HepG2 (cell line): ENCODE data around the gene C11orf24. TPM values are rescaled to one million over a fixed set of nuclear protein-coding genes. Genes with fewer than 3 reads are reported as not detected.

ENCODE experiments used
- ATAC-seq: fragments of 200-7000 bp; cut with Tn5 transposase; 3 replicates; pipeline ENCODE4 v1.9.1; 2020; ENCODE audit warnings: mild to moderate bottlenecking, moderate library complexity
- BruUV-seq: library from RNA; stranded (reverse); fragments of 400-500 nt; replicated peaks from 2 replicates; lab custom pipeline; 2021; lab: Mats Ljungman, UMichigan
- CTCF ChIA-PET: fragments of 300-600 bp; formaldehyde crosslinking; extraction: SDS; loops from one replicate; lab custom pipeline; 2021; ENCODE audit warnings: low total read pairs, inconsistent platforms, low intra/inter-chr PET ratio; lab: Yijun Ruan, JAX
- POLR2A ChIA-PET: fragments of 350-600 bp; sonication (Branson Sonifier 250); formaldehyde crosslinking; loops from one replicate; lab custom pipeline; 2020; ENCODE audit warnings: antibody characterized with exemption, inconsistent platforms; lab: Yijun Ruan, JAX
- DNase-seq: peaks from one replicate; pipeline ENCODE4 v3.0.0-alpha.2; 2015; ENCODE audit warnings: low spot score
- FAIRE-seq: peaks from 3 replicates; lab custom pipeline; 2011; peaks lifted over from hg19 to GRCh38; lab: Jason Lieb, UNC
- H2AFZ ChIP-seq: one replicate; pipeline ENCODE4 v1.6.1; 2011; ENCODE audit warnings: low read length, inconsistent platforms
- H3K27ac ChIP-seq: fragments of 300-600 bp; 3 replicates; pipeline ENCODE4 v1.8.0; 2011; ENCODE audit warnings: mixed run types, mild to moderate bottlenecking, mixed read lengths, low read length, inconsistent platforms; ENCODE audit not compliant: insufficient read depth; ENCODE audit errors: extremely low read length
- H3K27me3 ChIP-seq, 2 experiments: fragments of 200-600 bp in 1 of 2; 2 replicates in 1 of 2; 3 replicates in 1 of 2; pipeline versions ENCODE4 v1.6.0 to v1.8.0; 2011; ENCODE audit warnings: low read length in 2 of 2, mild to moderate bottlenecking in 2 of 2, moderate library complexity in 2 of 2, inconsistent platforms in 1 of 2; ENCODE audit not compliant: insufficient read depth in 2 of 2, control insufficient read depth in 1 of 2
- H3K36me3 ChIP-seq, 2 experiments: fragments of 200-600 bp in 1 of 2; replicated peaks in 1 of 2; 2 replicates in 1 of 2; 3 replicates in 1 of 2; pipeline versions ENCODE4 v1.5.1 to v1.8.0; 2011; ENCODE audit warnings: low read length in 2 of 2, inconsistent platforms in 1 of 2; ENCODE audit not compliant: insufficient read depth in 2 of 2, control insufficient read depth in 1 of 2
- H3K4me1 ChIP-seq: 2 replicates; pipeline ENCODE4 v1.5.1; 2012; ENCODE audit warnings: low read length, inconsistent platforms; ENCODE audit not compliant: insufficient read depth
- H3K4me2 ChIP-seq: 2 replicates; pipeline ENCODE4 v1.6.0; 2011; ENCODE audit warnings: low read depth, low read length, inconsistent platforms
- H3K4me3 ChIP-seq, 3 experiments: fragments of 200-600 bp in 1 of 3; sonication (generic), shearing (Covaris generic) in 1 of 3; replicated peaks in 1 of 3; 2 replicates each; pipeline ENCODE4 v1.5.1; 2011 to 2016; ENCODE audit warnings: low read length in 3 of 3, inconsistent platforms in 2 of 3, low read depth in 2 of 3, mild to moderate bottlenecking in 2 of 3, control low read depth in 1 of 3, mixed read lengths in 1 of 3; ENCODE audit not compliant: insufficient read depth in 1 of 3
- H3K79me2 ChIP-seq: one replicate; pipeline ENCODE4 v1.6.1; 2011; ENCODE audit warnings: low read length, inconsistent platforms; ENCODE audit not compliant: insufficient read depth
- H3K9ac ChIP-seq: 2 replicates; pipeline ENCODE4 v1.6.0; 2011; ENCODE audit warnings: mild to moderate bottlenecking, low read depth, low read length, inconsistent platforms; ENCODE audit not compliant: insufficient read depth
- H3K9me3 ChIP-seq: 2 replicates; pipeline ENCODE4 v1.5.1; 2012; ENCODE audit warnings: mild to moderate bottlenecking, low read length
- H4K20me1 ChIP-seq: 2 replicates; pipeline ENCODE4 v1.6.0; 2011; ENCODE audit warnings: inconsistent platforms, mild to moderate bottlenecking, low read length, moderate library complexity; ENCODE audit not compliant: insufficient read depth
- FOSL2 ChIP-seq: sonication (generic); formaldehyde crosslinking; IDR thresholded peaks from 2 replicates; pipeline ENCODE4 v1.4.0; 2020; ENCODE audit warnings: missing genetic modification reagents
- HNRNPK ChIP-seq: fragments of 200-400 bp; formaldehyde crosslinking; IDR thresholded peaks from 2 replicates; pipeline ENCODE4 v1.6.1; 2018; ENCODE audit warnings: low read length, low read depth, moderate library complexity, mild to moderate bottlenecking; ENCODE audit not compliant: poor library complexity, severe bottlenecking
- MTF2 ChIP-seq: sonication (generic); formaldehyde crosslinking; IDR thresholded peaks from 2 replicates; pipeline ENCODE4 v1.5.0; 2020; ENCODE audit warnings: missing genetic modification reagents, borderline replicate concordance
- SOX13 ChIP-seq, 3 experiments: fragments of 450-650 bp in 1 of 3; sonication (generic) in 1 of 3; formaldehyde crosslinking in 1 of 3; IDR thresholded peaks in 2 of 3; conservative IDR thresholded peaks in 1 of 3; 2 replicates each; pipeline versions ENCODE4 v1.5.0 to v1.6.1; 2016 to 2020; ENCODE audit warnings: antibody characterized with exemption in 1 of 3, mild to moderate bottlenecking in 1 of 3, missing compliant biosample characterization in 1 of 3, missing genetic modification reagents in 1 of 3, moderate library complexity in 1 of 3
- SP2 ChIP-seq: sonication (generic); formaldehyde crosslinking; IDR thresholded peaks from 2 replicates; pipeline ENCODE4 v1.5.1; 2020; ENCODE audit warnings: mild to moderate bottlenecking, missing genetic modification reagents
- SRY ChIP-seq: sonication (generic); formaldehyde crosslinking; IDR thresholded peaks from 2 replicates; pipeline ENCODE4 v1.8.0; 2022; ENCODE audit warnings: mild to moderate bottlenecking, missing genetic modification reagents
- XRCC5 ChIP-seq: fragments of 200-400 bp; formaldehyde crosslinking; optimal IDR thresholded peaks from 2 replicates; pipeline ENCODE3; 2017; ENCODE audit warnings: mild to moderate bottlenecking, low read length
- ZBTB21 ChIP-seq: sonication (generic); formaldehyde crosslinking; IDR thresholded peaks from 2 replicates; pipeline ENCODE4 v1.4.0; 2020; ENCODE audit warnings: missing genetic modification reagents
- ZMYM4 ChIP-seq: sonication (generic); formaldehyde crosslinking; IDR thresholded peaks from 2 replicates; pipeline ENCODE4 v1.8.1; 2023; ENCODE audit warnings: mild to moderate bottlenecking, missing genetic modification reagents
- WGBS: methylation state at CpG from one replicate; pipeline ENCODE4 v1.1.6; 2017; ENCODE audit warnings: low lambda C conversion rate; 5-methylcytosine and 5-hydroxymethylcytosine counted together
- in situ Hi-C: cut with HindIII; loops from 2 replicates; pipeline ENCODE4 v1.10.0; 2017; ENCODE audit warnings: low pct_unique_long_range_greater_than_20kb; ENCODE audit not compliant: extremely low pct_ligation_motif_present
- intact Hi-C: fragments of 100-400 bp; cut with micrococcal nuclease; formaldehyde crosslinking; loops from one replicate; pipeline ENCODE4 v1.10.0; 2022; ENCODE audit not compliant: unreplicated experiment
- polyA plus RNA-seq, 8 experiments: library from polyadenylated mRNA; depleted of rRNA in 3 of 8; stranded (reverse) in 7 of 8; unstranded in 1 of 8; fragments of >200 nt; fragmentation: Illumina TruSeq in 4 of 8; extraction: Trizol in 4 of 8; gene quantifications; 2 replicates each; pipeline versions ENCODE4 v1.2.1 to v1.2.3, GENCODE V29; 2011 to 2016; ENCODE audit warnings: low read depth in 4 of 8, missing spikeins in 1 of 8, mixed read lengths in 1 of 8; ENCODE audit not compliant: insufficient read depth in 1 of 8
- total RNA-seq, 5 experiments: library from RNA; depleted of rRNA; stranded (reverse); fragments of >200 nt; fragmentation: Illumina TruSeq; extraction: Trizol; gene quantifications; 2 replicates each; pipeline ENCODE4 v1.2.3, GENCODE V29; 2016; ENCODE audit warnings: low read depth in 1 of 5
- TF ChIP-seq, protein P1 (sequence below): sonication (generic); formaldehyde crosslinking; IDR thresholded peaks from 2 replicates; pipeline ENCODE4 v1.9.0; 2021; ENCODE audit warnings: mild to moderate bottlenecking, missing genetic modification reagents
- TF ChIP-seq, protein P2 (sequence below): sonication (generic); formaldehyde crosslinking; IDR thresholded peaks from 2 replicates; pipeline ENCODE4 v1.8.0; 2022; ENCODE audit warnings: mild to moderate bottlenecking, missing genetic modification reagents
- TF ChIP-seq, protein P3 (sequence below): sonication (generic); formaldehyde crosslinking; IDR thresholded peaks from 2 replicates; pipeline ENCODE4 v1.4.0; 2020; ENCODE audit warnings: missing genetic modification reagents
- TF ChIP-seq, protein P4 (sequence below): sonication (generic); formaldehyde crosslinking; IDR thresholded peaks from 2 replicates; pipeline ENCODE4 v1.8.0; 2022; ENCODE audit warnings: missing genetic modification reagents, mild to moderate bottlenecking, inconsistent platforms, borderline replicate concordance

The C11orf24 gene
- total and polyA plus RNA-seq, 2 of the 13 experiments (the other 11 are each of a cell fraction or from before 2014, with no cell fraction given), result 52.9 to 55.5 TPM

DNA sequence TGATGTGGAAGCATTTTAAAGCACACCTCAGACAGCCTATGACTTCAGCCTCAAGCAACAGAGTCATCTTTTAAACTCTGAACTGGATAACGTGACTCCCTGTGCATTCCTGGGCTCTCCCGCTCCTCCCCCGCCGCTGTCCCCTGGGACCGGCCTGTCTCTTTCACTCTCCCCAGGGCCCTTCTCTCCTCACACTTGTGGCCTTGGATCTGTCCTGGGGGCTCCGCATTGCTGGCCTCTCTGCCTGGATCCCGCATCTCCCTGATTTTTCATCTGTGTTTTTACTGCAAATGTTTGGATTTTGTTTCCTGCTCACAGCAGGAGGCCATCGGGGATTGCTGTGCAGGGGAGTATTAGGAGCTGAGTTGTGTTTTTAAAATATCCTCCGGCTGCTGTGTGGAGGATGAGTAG lies 15.4 kb downstream of the C11orf24 start:
- H3K27me3 ChIP-seq, result no peaks in the 10 kb centered on the region; a peak in 1 of 5 replicates
- H3K4me1 ChIP-seq, result peaks cover 33% of the 10 kb centered on the region
- in situ Hi-C loops, result loop anchor here (5.0 kb wide), 2 partner anchors 41 to 191 kb away; no protein-coding TSS in a partner anchor
- no peak for TF ChIP-seq MTF2
- TF ChIP-seq SOX13 (IDR thresholded peaks at IDR 0.05), result no peak
- 0 out of 4 replicates have a peak, but pooled peaks of 1 of the 2 experiments have one; percentile 16 for TF ChIP-seq SOX13 (CRISPR knock-in tag; conservative IDR thresholded peaks at IDR 0.05 in 1 of 2, IDR thresholded peaks at IDR 0.05 in 1 of 2)
- no peak for TF ChIP-seq SP2 (CRISPR knock-in tag)
- TF ChIP-seq, protein P1, sequence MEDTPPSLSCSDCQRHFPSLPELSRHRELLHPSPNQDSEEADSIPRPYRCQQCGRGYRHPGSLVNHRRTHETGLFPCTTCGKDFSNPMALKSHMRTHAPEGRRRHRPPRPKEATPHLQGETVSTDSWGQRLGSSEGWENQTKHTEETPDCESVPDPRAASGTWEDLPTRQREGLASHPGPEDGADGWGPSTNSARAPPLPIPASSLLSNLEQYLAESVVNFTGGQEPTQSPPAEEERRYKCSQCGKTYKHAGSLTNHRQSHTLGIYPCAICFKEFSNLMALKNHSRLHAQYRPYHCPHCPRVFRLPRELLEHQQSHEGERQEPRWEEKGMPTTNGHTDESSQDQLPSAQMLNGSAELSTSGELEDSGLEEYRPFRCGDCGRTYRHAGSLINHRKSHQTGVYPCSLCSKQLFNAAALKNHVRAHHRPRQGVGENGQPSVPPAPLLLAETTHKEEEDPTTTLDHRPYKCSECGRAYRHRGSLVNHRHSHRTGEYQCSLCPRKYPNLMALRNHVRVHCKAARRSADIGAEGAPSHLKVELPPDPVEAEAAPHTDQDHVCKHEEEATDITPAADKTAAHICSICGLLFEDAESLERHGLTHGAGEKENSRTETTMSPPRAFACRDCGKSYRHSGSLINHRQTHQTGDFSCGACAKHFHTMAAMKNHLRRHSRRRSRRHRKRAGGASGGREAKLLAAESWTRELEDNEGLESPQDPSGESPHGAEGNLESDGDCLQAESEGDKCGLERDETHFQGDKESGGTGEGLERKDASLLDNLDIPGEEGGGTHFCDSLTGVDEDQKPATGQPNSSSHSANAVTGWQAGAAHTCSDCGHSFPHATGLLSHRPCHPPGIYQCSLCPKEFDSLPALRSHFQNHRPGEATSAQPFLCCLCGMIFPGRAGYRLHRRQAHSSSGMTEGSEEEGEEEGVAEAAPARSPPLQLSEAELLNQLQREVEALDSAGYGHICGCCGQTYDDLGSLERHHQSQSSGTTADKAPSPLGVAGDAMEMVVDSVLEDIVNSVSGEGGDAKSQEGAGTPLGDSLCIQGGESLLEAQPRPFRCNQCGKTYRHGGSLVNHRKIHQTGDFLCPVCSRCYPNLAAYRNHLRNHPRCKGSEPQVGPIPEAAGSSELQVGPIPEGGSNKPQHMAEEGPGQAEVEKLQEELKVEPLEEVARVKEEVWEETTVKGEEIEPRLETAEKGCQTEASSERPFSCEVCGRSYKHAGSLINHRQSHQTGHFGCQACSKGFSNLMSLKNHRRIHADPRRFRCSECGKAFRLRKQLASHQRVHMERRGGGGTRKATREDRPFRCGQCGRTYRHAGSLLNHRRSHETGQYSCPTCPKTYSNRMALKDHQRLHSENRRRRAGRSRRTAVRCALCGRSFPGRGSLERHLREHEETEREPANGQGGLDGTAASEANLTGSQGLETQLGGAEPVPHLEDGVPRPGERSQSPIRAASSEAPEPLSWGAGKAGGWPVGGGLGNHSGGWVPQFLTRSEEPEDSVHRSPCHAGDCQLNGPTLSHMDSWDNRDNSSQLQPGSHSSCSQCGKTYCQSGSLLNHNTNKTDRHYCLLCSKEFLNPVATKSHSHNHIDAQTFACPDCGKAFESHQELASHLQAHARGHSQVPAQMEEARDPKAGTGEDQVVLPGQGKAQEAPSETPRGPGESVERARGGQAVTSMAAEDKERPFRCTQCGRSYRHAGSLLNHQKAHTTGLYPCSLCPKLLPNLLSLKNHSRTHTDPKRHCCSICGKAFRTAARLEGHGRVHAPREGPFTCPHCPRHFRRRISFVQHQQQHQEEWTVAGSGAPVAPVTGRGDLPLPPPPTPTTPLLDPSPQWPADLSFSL (CRISPR knock-in tag), result no peak
- 0 out of 2 replicates have a peak, but pooled peaks have one; percentile 9 for TF ChIP-seq FOSL2 (CRISPR knock-in tag)
- 0 out of 2 replicates have a peak, but pooled peaks have one; percentile 10 for TF ChIP-seq ZMYM4
- TF ChIP-seq, protein P2, sequence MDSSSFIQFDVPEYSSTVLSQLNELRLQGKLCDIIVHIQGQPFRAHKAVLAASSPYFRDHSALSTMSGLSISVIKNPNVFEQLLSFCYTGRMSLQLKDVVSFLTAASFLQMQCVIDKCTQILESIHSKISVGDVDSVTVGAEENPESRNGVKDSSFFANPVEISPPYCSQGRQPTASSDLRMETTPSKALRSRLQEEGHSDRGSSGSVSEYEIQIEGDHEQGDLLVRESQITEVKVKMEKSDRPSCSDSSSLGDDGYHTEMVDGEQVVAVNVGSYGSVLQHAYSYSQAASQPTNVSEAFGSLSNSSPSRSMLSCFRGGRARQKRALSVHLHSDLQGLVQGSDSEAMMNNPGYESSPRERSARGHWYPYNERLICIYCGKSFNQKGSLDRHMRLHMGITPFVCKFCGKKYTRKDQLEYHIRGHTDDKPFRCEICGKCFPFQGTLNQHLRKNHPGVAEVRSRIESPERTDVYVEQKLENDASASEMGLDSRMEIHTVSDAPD (CRISPR knock-in tag), result no peak
- TF ChIP-seq, protein P3, sequence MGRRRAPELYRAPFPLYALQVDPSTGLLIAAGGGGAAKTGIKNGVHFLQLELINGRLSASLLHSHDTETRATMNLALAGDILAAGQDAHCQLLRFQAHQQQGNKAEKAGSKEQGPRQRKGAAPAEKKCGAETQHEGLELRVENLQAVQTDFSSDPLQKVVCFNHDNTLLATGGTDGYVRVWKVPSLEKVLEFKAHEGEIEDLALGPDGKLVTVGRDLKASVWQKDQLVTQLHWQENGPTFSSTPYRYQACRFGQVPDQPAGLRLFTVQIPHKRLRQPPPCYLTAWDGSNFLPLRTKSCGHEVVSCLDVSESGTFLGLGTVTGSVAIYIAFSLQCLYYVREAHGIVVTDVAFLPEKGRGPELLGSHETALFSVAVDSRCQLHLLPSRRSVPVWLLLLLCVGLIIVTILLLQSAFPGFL (CRISPR knock-in tag), result no peak
- TF ChIP-seq SRY (CRISPR knock-in tag), result no peak
- no peak for TF ChIP-seq HNRNPK
- peak; percentile 36 for TF ChIP-seq XRCC5
- TF ChIP-seq, protein P4, sequence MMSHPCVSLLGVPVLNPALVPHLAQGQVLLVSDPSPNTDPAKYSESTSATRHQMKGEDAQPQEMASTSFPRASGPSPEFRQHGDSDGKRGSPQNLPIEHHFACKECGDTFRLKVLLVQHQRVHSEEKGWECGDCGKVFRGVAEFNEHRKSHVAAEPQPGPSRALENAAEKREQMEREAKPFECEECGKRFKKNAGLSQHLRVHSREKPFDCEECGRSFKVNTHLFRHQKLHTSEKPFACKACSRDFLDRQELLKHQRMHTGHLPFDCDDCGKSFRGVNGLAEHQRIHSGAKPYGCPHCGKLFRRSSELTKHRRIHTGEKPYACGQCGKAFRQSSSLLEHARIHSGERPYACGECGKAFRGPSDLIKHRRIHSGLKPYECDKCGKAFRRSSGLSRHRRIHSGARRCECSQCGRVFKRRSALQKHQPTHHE, result no peak
- peak; percentile 74 for TF ChIP-seq ZBTB21

More for the DNA sequence above, 15.4 kb downstream of the C11orf24 start:
- H4K20me1 ChIP-seq, result no peaks in the 10 kb centered on the region
- no TSS peak for BruUV-seq
- ChIA-PET POLR2A (interaction anchor here (1.2 to 6.6 kb wide), 5 partner anchors 15 to 124 kb away, joined by 3 to 127 read pairs (median 18); partner anchors contain the start of gene C11orf24), CTCF (interaction anchor here (2.1 to 2.3 kb wide), 2 partner anchors 41 to 127 kb away, joined by 9 to 43 read pairs; no protein-coding TSS in a partner anchor)
- H2AFZ ChIP-seq, result no peak overlapping the region
- 6% methylated on average over 9 of the region's 9 CpGs for WGBS
- peak overlapping the region; percentile 3 to 58 (median 41) for H3K4me3 ChIP-seq
- intact Hi-C loops, result loop anchor here (2.0 to 5.0 kb wide), 4 partner anchors 48 to 190 kb away; no protein-coding TSS in a partner anchor
- DNase-seq, result peak; percentile 53
- H3K36me3 ChIP-seq, result peaks cover 0 to 7% of the 10 kb centered on the region in 2 experiments; a peak in 3 of 5 replicates
- peak overlapping the region; percentile 70 for H3K4me2 ChIP-seq
- H3K79me2 ChIP-seq, result no peaks in the 10 kb centered on the region
- H3K9ac ChIP-seq, result peak overlapping the region; percentile 53
- no peaks in the 10 kb centered on the region for H3K9me3 ChIP-seq
- H3K27ac ChIP-seq, result peak overlapping the region; percentile 61
- ATAC-seq, result peak; percentile 68
- FAIRE-seq, result peak; percentile 53
